ENCODE measurements around the gene FBXO42. TPM values are rescaled to one million over a fixed set of nuclear protein-coding genes. Genes with fewer than 3 reads are reported as not detected.

The FBXO42 gene
- total and polyA plus RNA-seq, 12 donors: 14.0 to 44.9 (median 19.7) TPM

DNA sequence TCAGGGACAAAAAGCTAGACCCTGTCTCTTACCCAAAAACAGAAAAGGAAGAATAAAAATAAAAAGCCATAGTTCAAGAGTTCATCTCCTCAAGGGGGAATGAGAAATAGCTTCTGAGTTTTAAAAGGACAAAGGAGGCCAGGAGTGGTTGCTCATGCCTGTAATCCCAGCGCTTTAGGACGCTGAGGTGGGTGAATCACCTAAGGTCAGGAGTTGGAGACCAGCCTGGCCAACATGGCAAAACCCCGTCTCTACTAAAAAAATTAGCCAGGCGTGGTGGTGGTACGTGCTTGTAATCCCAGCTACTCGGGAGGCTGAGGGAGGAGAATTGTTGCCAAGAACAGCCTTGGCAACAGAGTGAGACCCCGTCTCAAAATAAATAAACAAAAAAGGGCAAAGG lies 76.7 kb downstream of the FBXO42 start:
- Histone ChIP-seq H3K4me1 (replicated peaks in 1 of 2) (peaks cover 4 to 13% of the 10 kb centered on the region in 2 donors), H3K27ac (peak overlapping the region in 2 of 5 donors; percentile 35 to 36), H3K9me3 (replicated peaks in 1 of 3) (no peaks in the 10 kb centered on the region), H3K36me3 (replicated peaks in 1 of 2) (no peaks in the 10 kb centered on the region), H3K4me3 (no peak overlapping the region), H3K27me3 (no peaks in the 10 kb centered on the region)
- intact Hi-C loops (cut with DNase I): no loop called here
- DNase-seq: peak in 1 of 7 donors; percentile 20
- whole genome bisulfite sequencing, 4 donors: 53 to 73% (median 64%) methylated on average over 7 of the region's 7 CpGs
- TF ChIP-seq POLR2A (IDR thresholded peaks at IDR 0.05): no peak
- TF ChIP-seq, protein P1, sequence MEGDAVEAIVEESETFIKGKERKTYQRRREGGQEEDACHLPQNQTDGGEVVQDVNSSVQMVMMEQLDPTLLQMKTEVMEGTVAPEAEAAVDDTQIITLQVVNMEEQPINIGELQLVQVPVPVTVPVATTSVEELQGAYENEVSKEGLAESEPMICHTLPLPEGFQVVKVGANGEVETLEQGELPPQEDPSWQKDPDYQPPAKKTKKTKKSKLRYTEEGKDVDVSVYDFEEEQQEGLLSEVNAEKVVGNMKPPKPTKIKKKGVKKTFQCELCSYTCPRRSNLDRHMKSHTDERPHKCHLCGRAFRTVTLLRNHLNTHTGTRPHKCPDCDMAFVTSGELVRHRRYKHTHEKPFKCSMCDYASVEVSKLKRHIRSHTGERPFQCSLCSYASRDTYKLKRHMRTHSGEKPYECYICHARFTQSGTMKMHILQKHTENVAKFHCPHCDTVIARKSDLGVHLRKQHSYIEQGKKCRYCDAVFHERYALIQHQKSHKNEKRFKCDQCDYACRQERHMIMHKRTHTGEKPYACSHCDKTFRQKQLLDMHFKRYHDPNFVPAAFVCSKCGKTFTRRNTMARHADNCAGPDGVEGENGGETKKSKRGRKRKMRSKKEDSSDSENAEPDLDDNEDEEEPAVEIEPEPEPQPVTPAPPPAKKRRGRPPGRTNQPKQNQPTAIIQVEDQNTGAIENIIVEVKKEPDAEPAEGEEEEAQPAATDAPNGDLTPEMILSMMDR (IDR thresholded peaks at IDR 0.05): no peak

- no peak for DNase-seq
- Histone ChIP-seq H3K27ac (no peak overlapping the region), H3K4me1 (replicated peaks in 1 of 2) (peaks cover 6 to 34% of the 10 kb centered on the region in 2 donors), H3K36me3 (replicated peaks in 1 of 2) (no peaks in the 10 kb centered on the region), H3K27me3 (no peaks in the 10 kb centered on the region), H3K4me3 (no peak overlapping the region), H3K9me3 (replicated peaks in 1 of 3) (no peaks in the 10 kb centered on the region)
- TF ChIP-seq, protein P1 (IDR thresholded peaks at IDR 0.05): no peak
- no peak for TF ChIP-seq POLR2A (IDR thresholded peaks at IDR 0.05)
- intact Hi-C loops (cut with DNase I): no loop called here
Measured at GRCh38 chr1:16267690-16268180, 84.5 kb downstream of the FBXO42 start.

DNA sequence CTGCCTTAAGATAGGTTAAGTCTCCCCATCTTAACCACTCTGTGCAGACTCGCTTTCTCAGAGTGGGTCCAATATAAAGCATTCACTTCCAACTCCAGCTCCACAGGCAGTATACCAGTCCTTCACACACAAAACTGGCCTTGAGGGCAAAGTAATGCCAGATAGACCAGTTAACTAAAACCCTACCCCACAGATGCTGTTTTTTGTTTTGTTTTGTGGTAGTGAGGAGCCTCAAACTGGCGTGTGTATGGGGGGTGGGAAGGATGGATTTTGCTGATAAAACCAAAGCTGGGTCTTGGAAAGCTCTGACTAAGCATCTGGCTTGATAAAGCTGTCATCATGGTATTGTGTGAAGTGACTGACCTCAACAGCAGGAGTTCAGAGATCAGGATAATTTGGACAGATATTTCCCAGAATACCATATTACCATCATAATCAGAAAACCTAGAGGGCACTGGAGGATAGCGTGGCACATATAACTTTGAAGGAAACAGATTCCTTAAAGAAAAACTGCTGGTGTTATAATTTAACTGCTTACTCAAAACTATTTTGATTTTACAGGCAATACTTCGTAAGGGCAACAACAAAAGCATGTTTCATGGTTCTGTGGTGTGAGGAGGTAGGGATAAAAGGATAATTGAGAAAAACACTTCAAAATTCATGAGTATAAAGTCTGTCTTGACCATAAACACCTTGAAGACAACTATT lies 85.7 kb downstream of the FBXO42 start:
- Histone ChIP-seq H3K9me3 (replicated peaks in 1 of 3) (no peaks in the 10 kb centered on the region), H3K27me3 (no peaks in the 10 kb centered on the region), H3K4me3 (no peak overlapping the region), H3K4me1 (replicated peaks in 1 of 2) (peaks cover 6 to 34% of the 10 kb centered on the region in 2 donors), H3K36me3 (replicated peaks in 1 of 2) (no peaks in the 10 kb centered on the region), H3K27ac (peak overlapping the region in 1 of 5 donors; percentile 8)
- DNase-seq: peak in 1 of 7 donors; percentile 44
- no peak for TF ChIP-seq POLR2A (IDR thresholded peaks at IDR 0.05)
- TF ChIP-seq, protein P1 (IDR thresholded peaks at IDR 0.05): peak in 1 of 6 experiments; percentile 7
- intact Hi-C loops (cut with DNase I): no loop called here
- 64 to 71% (median 70%) methylated on average over 4 of the region's 4 CpGs for WGBS, 4 donors

- Histone ChIP-seq H3K4me3 (no peak overlapping the region), H3K27ac (no peak overlapping the region), H3K27me3 (no peaks in the 10 kb centered on the region), H3K4me1 (replicated peaks in 1 of 2) (peaks cover 6 to 19% of the 10 kb centered on the region in 2 donors), H3K9me3 (replicated peaks in 1 of 3) (no peaks in the 10 kb centered on the region), H3K36me3 (replicated peaks in 1 of 2) (no peaks in the 10 kb centered on the region)
- no peak for DNase-seq
- TF ChIP-seq POLR2A (IDR thresholded peaks at IDR 0.05): no peak
- TF ChIP-seq, protein P1 (IDR thresholded peaks at IDR 0.05): no peak
- intact Hi-C loops (cut with DNase I): no loop called here
- WGBS, 4 donors: 87 to 100% (median 91%) methylated on average over 1 of the region's 1 CpG
Measured at GRCh38 chr1:16262067-16262466, 90.2 kb downstream of the FBXO42 start.
